Adipose tissue (tissue), 3 donors: ENCODE data around the gene C1QTNF12. TPM values are rescaled to one million over a fixed set of nuclear protein-coding genes. Genes with fewer than 3 reads are reported as not detected.
"Not testable (repeated sequence)": the region's sequence is repeated elsewhere in the genome, so short reads cannot be mapped to it uniquely, and the experiment has no call there.

Experiments used
- H3K27ac ChIP-seq: one replicate; pipeline ENCODE4 v1.5.1; 2013; ENCODE audit warnings: low read depth, low read length
- whole genome bisulfite sequencing, 3 donors: extraction: QIAGEN DNeasy Blood & Tissue Kit; methylation state at CpG; one replicate each; pipeline ENCODE4 v1.1.7; 2013; 5-methylcytosine and 5-hydroxymethylcytosine counted together
- polyA plus RNA-seq, 3 donors: library from polyadenylated mRNA; stranded (reverse); fragments of 200-250 nt; gene quantifications; one replicate each; pipeline ENCODE4 v1.2.3, GENCODE V29; 2013
- donor health status: healthy with polysubstance abuse.
- donor health status: Bipolar disorder and iron deficiency.
- donor health status: healthy.

Gene C1QTNF12
- polyA plus RNA-seq, 3 donors = 0.53 to 6.1 (median 3.5) TPM

- 90 to 94% (median 93%) methylated on average over 36 to 48 of the region's 48 CpGs for WGBS, 3 donors
- no peak overlapping the region for H3K27ac ChIP-seq
These were observed 48.7 kb downstream of the C1QTNF12 start for GRCh38 chr1:1197551-1198422.

DNA sequence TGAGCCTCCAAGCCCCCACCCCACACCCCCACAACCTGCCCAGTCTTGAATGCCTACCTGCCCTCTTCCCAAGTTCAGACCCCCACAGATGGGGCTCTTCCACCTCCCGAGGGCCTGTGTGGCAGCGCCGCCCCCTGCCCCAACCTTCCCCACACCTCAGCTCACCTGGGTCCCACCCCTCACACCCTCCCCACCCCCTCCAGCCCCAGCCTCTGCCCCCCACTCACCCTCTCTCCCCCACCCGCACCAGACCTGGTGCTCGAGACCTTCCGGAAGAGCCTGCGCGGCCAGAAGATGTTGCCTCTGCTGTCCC lies 49.4 kb downstream of the C1QTNF12 start:
- no peak overlapping the region for H3K27ac ChIP-seq
- WGBS, 3 donors = 86 to 95% (median 90%) methylated on average over 4 to 8 of the region's 8 CpGs

DNA sequence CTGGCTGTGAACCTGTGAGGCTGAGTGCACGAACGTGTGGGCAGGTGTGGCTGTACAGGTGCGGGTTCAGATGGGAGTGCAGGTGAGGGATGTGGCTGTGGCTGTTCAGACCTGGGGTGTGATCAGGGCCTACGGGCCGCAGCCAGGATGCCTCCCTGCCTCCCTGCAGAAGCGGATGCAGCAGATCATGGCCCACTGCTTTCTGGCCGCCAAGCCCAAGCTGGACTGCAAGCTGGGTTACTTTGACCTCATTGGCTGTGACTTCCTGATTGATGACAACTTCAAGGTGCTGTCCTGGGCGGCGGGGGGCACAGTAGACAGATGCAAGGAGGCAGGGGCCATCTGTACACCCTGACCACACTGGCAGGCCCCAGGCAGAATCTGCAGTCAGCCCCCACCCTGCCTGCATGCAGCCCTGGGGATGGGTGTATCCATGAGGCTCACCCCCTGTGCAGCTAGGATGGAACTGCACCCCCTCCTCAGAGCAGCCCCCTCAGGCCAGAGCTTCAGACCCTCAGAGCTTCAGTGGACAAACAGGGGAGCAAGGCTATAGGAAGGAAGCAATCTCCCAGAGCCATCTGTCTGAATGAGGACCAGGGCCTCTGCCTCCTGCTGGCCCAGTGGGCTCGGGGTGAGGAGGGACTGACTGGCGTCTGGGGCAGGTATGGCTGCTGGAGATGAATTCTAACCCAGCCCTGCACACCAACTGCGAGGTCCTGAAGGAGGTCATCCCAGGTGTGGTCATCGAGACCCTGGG lies 49.9 kb downstream of the C1QTNF12 start:
- WGBS, 3 donors = 83 to 88% (median 87%) methylated on average over 13 of the region's 13 CpGs
- no peak overlapping the region for H3K27ac ChIP-seq

GRCh38 chr1:1195726-1196125 lies 50.8 kb downstream of the C1QTNF12 start:
- not testable (repeated sequence) for H3K27ac ChIP-seq
- WGBS, 3 donors = 84 to 99% (median 96%) methylated on average over 6 of the region's 6 CpGs

- WGBS, 3 donors = 68 to 97% (median 95%) methylated on average over 3 of the region's 3 CpGs
- no peak overlapping the region for H3K27ac ChIP-seq
These were observed 51.8 kb downstream of the C1QTNF12 start for GRCh38 chr1:1194723-1195122.

Other genes starting within 250 kb of the C1QTNF12 start
- gene HES4, start 246.6 kb downstream of the C1QTNF12 start, polyA plus RNA-seq = 10 to 100 TPM; 11.3 to 22.9 (median 14.2) TPM
- gene ISG15, start 233.2 kb downstream of the C1QTNF12 start, polyA plus RNA-seq = 10 to 100 TPM; 43.7 to 83.5 (median 44.3) TPM
- gene AGRN, start 226.6 kb downstream of the C1QTNF12 start, polyA plus RNA-seq = 10 to 100 TPM; 12.5 to 34.2 (median 21.5) TPM
- gene RNF223, start 172.4 kb downstream of the C1QTNF12 start, polyA plus RNA-seq = under 1 TPM in 2 of 3 donors, not detected in 1; 0.05 to 0.30 TPM
- 10 to 100 TPM in 1 of 3 donors, 1 to 10 TPM in 2; 5.2 to 11.5 (median 9.3) TPM for gene C1orf159, start 130.6 kb downstream of the C1QTNF12 start, polyA plus RNA-seq
- gene TTLL10, start 72.8 kb downstream of the C1QTNF12 start, polyA plus RNA-seq = under 1 TPM; 0.13 to 0.98 (median 0.45) TPM
- 1 to 10 TPM in 1 of 3 donors, under 1 TPM in 1, not detected in 1; 0.45 to 1.4 TPM for gene TNFRSF18, start 40.1 kb downstream of the C1QTNF12 start, polyA plus RNA-seq
- 10 to 100 TPM in 2 of 3 donors, 1 to 10 TPM in 1; 1.4 to 13.9 (median 11.4) TPM for gene TNFRSF4, start 32.6 kb downstream of the C1QTNF12 start, polyA plus RNA-seq
- gene SDF4, start 14.7 kb downstream of the C1QTNF12 start, polyA plus RNA-seq = 100 to 1,000 TPM in 2 of 3 donors, 10 to 100 TPM in 1; 93.9 to 148 (median 101) TPM
- 10 to 100 TPM in 1 of 3 donors, 1 to 10 TPM in 2; 8.9 to 13.0 (median 8.9) TPM for gene B3GALT6, start 14.5 kb downstream of the C1QTNF12 start, polyA plus RNA-seq
- gene UBE2J2, start 27.1 kb upstream of the C1QTNF12 start, polyA plus RNA-seq = 10 to 100 TPM; 25.8 to 45.1 (median 39.5) TPM
- 1 to 10 TPM; 1.7 to 6.6 (median 4.9) TPM for gene SCNN1D, start 33.7 kb upstream of the C1QTNF12 start, polyA plus RNA-seq
- 10 to 100 TPM; 14.5 to 35.7 (median 27.5) TPM for gene ACAP3, start 61.2 kb upstream of the C1QTNF12 start, polyA plus RNA-seq
- gene PUSL1, start 61.9 kb upstream of the C1QTNF12 start, polyA plus RNA-seq = 10 to 100 TPM in 2 of 3 donors, 1 to 10 TPM in 1; 6.6 to 13.5 (median 12.8) TPM
- 100 to 1,000 TPM in 1 of 3 donors, 10 to 100 TPM in 2; 92.8 to 117 (median 98.6) TPM for gene INTS11, start 77.9 kb upstream of the C1QTNF12 start, polyA plus RNA-seq
- gene CPTP, start 78.1 kb upstream of the C1QTNF12 start, polyA plus RNA-seq = 10 to 100 TPM; 12.3 to 17.4 (median 16.5) TPM
- gene TAS1R3, start 84.6 kb upstream of the C1QTNF12 start, polyA plus RNA-seq = under 1 TPM; 0.10 to 0.45 (median 0.19) TPM
- gene DVL1, start 102.7 kb upstream of the C1QTNF12 start, polyA plus RNA-seq = 10 to 100 TPM; 42.5 to 54.5 (median 48.9) TPM
- gene MXRA8, start 111.8 kb upstream of the C1QTNF12 start, polyA plus RNA-seq = 100 to 1,000 TPM in 1 of 3 donors, 10 to 100 TPM in 2; 11.7 to 104 (median 82.1) TPM
- gene AURKAIP1, start 128.5 kb upstream of the C1QTNF12 start, polyA plus RNA-seq = 100 to 1,000 TPM; 129 to 240 (median 165) TPM
- 100 to 1,000 TPM; 103 to 173 (median 106) TPM for gene CCNL2, start 152.6 kb upstream of the C1QTNF12 start, polyA plus RNA-seq
- 100 to 1,000 TPM; 110 to 228 (median 190) TPM for gene MRPL20, start 160.6 kb upstream of the C1QTNF12 start, polyA plus RNA-seq
- 10 to 100 TPM in 2 of 3 donors, 1 to 10 TPM in 1; 9.9 to 25.5 (median 10.6) TPM for gene ANKRD65, start 174.6 kb upstream of the C1QTNF12 start, polyA plus RNA-seq
- gene VWA1, start 189.0 kb upstream of the C1QTNF12 start, polyA plus RNA-seq = 10 to 100 TPM in 2 of 3 donors, 1 to 10 TPM in 1; 7.8 to 53.1 (median 42.1) TPM
- 10 to 100 TPM in 1 of 3 donors, 1 to 10 TPM in 1, under 1 TPM in 1; 0.34 to 10.3 (median 2.2) TPM for gene ATAD3C, start 203.0 kb upstream of the C1QTNF12 start, polyA plus RNA-seq
- 10 to 100 TPM; 13.6 to 27.5 (median 14.2) TPM for gene ATAD3B, start 225.0 kb upstream of the C1QTNF12 start, polyA plus RNA-seq